Keratinocyte (primary cell): ENCODE measurements around the gene RPS6KL1.

Experiments
- CTCF ChIP-seq, 3 experiments: IDR thresholded peaks in 1 of 3; conservative IDR thresholded peaks in 1 of 3; optimal IDR thresholded peaks in 1 of 3; 2 replicates in 2 of 3; 3 replicates in 1 of 3; pipeline versions ENCODE3 to v1.5.1; 2011; ENCODE audit warnings: low read length in 3 of 3, mild to moderate bottlenecking in 3 of 3, moderate library complexity in 2 of 3, control low read depth in 1 of 3, inconsistent platforms in 1 of 3; ENCODE audit not compliant: insufficient read depth in 2 of 3; ENCODE audit errors: extremely low read depth in 1 of 3
- EZH2 ChIP-seq: IDR thresholded peaks from one replicate; pipeline ENCODE4 v1.6.1; 2012; ENCODE audit warnings: inconsistent platforms, mild to moderate bottlenecking, low read length, moderate library complexity

GRCh38 chr14:74896400-74896799, 26.7 kb downstream of the RPS6KL1 start:
- TF ChIP-seq CTCF (optimal IDR thresholded peaks at IDR 0.05 in 1 of 3, IDR thresholded peaks at IDR 0.05 in 1 of 3, conservative IDR thresholded peaks at IDR 0.05 in 1 of 3; ENCODE audit: extremely low read depth in 1 of 3, insufficient read depth in 2 of 3, low read length in 3 of 3), result no peak
- TF ChIP-seq EZH2, result no peak
